ENCODE data around the gene MAP2K7.

MAP2K7 gene

DNA sequence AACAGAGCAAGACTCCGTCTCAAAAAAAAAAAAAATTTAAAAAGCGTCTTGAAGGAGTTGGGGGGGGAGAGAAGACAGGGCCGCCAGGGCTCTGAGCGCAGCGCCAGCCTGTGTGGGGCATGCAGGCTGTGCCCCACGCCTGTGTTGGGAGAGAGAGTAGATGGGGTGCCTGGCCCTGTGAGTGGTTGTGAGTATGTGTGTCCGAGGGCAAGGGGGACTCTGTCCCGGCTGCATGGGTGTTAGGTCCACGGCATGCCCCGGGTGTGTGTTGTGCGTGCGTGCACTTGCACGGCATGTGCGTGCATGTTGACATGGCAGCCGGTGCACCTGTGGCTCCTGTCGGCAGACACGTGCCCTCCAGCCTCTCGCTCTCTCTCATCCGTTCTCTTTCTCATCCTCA, 3.4 kb downstream of the MAP2K7 start:
- H3K4me3 ChIP-seq (ENCODE audit: low read depth, low read length): no peak overlapping the region
- TF ChIP-seq CTCF (IDR thresholded peaks at IDR 0.05; ENCODE audit: low read depth, low read length): no peak

DNA sequence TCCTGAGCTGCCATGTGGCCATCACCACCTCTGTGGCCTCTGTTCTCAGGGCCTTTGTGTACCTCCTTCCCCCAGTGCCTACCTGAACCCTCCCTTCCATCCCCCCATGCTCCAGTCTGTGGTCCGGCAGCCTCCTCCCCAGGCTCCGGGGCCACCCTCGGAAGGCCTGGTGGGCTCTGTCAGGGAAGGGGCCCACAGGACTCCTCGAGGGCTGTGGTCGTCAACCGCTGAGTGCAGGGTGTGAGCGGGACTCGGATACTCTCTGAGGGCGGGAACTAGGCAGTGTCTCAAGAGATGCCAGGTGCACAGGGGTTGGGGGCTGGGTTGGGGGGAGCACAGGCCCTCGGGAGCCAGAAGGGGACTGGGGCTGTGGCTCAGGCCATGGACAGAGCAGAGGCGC, 3.9 kb downstream of the MAP2K7 start:
- H3K4me3 ChIP-seq (ENCODE audit: low read depth, low read length): no peak overlapping the region
- TF ChIP-seq CTCF (IDR thresholded peaks at IDR 0.05; ENCODE audit: low read depth, low read length): no peak

DNA sequence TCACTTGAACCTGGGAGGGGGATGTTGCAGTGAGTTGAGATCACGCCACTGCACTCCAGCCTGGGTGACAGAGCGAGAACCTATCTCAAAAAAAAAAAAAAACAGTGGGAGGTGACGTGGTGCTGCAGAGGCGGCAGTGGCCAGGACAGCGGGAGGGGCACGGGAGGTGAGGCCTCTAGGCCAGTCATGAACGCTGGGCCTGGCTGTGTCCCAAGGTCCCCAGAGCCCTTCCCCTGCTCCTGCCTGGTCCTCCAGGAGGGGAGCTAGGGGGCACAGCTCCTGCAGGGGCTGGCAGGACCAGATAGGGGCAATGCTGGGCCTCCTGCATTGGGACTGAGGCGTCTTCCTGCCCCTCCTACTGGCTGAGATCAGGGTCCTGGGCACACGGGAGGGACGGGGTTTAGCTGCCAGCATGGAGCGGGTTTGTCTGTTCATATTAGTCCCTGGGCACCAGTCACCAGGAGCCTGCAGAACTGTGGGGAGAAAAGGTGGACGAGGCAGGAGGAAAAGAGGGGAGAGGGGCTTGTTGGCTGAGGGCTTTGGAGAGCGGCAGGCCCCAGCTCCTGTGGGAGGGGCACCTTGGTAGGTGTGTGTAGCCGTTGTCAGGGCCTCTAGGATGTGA, 4.5 kb downstream of the MAP2K7 start:
- no peak for TF ChIP-seq CTCF (IDR thresholded peaks at IDR 0.05; ENCODE audit: low read depth, low read length)
- H3K4me3 ChIP-seq (ENCODE audit: low read depth, low read length): no peak overlapping the region

GRCh38 chr19:7908742-7909461, 5.2 kb downstream of the MAP2K7 start:
- no peak for TF ChIP-seq CTCF (IDR thresholded peaks at IDR 0.05; ENCODE audit: low read depth, low read length)
- no peak overlapping the region for H3K4me3 ChIP-seq (ENCODE audit: low read depth, low read length)

DNA sequence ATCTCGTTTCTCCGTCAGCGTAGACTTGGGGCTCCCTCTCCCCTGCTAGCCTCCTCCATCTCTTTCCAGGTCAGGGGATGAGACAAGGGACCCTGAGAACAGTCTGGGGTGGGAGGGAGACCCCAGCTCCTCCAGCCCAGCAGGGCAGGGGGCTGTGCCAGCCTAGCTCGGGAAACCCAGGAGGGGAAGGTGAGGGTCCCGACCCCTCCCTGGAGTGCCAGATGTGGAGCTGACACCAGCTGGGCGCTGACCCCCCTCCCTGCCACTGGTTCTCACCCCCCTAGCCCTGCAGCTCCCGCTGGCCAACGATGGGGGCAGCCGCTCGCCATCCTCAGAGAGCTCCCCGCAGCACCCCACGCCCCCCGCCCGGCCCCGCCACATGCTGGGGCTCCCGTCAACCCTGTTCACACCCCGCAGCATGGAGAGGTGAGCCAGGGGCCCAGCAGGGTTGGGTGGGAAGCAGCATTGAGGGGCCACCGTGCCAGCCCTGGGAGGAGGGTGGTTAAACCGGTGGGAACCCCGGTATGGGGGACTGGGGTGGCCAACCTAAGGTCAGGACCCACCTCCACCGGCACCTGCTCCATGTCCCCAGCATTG, 5.9 kb downstream of the MAP2K7 start:
- TF ChIP-seq CTCF (IDR thresholded peaks at IDR 0.05; ENCODE audit: low read depth, low read length): no peak

DNA sequence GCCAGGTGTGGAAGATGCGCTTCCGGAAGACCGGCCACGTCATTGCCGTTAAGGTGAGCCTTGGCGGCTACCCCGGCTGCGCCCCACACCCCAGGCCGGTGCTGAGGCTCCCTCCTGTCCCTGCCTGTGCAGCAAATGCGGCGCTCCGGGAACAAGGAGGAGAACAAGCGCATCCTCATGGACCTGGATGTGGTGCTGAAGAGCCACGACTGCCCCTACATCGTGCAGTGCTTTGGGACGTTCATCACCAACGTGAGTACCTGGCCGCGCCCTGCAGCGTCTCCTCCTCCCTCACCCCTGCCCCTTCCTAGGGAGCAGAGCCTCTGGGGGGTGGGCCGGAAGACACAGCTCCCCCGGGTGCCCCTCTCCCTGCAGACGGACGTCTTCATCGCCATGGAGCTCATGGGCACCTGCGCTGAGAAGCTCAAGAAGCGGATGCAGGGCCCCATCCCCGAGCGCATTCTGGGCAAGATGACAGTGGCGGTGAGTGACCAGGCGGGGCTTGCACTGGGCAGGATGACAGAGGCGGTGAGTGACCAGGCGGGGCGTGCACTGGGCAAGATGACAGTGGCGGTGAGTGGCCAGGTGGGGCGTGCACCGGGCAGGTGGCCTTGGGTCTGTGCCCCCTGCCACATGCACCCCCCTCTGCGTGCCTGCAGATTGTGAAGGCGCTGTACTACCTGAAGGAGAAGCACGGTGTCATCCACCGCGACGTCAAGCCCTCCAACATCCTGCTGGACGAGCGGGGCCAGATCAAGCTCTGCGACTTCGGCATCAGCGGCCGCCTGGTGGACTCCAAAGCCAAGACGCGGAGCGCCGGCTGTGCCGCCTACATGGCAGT, 6.9 kb downstream of the MAP2K7 start:
- H3K4me3 ChIP-seq (ENCODE audit: low read depth, low read length): no peak overlapping the region
- no peak for TF ChIP-seq CTCF (IDR thresholded peaks at IDR 0.05; ENCODE audit: low read depth, low read length)

More for the DNA sequence above, 5.9 kb downstream of the MAP2K7 start:
- H3K4me3 ChIP-seq (ENCODE audit: low read depth, low read length): no peak overlapping the region
